MM.1S (cell line): ENCODE measurements around the gene AK6.

ENCODE experiments used
- DNase-seq: peaks from one replicate; pipeline ENCODE4 v3.0.0-alpha.2; 2015
- H2AFZ ChIP-seq: fragments of 300-600 bp; sonication (generic); 2 replicates; pipeline ENCODE4 v1.6.0; 2016; ENCODE audit warnings: antibody characterized with exemption, low read length
- H3F3A ChIP-seq: fragments of 300-600 bp; sonication (generic); 2 replicates; pipeline ENCODE4 v1.6.1; 2016; ENCODE audit warnings: mild to moderate bottlenecking, antibody characterized with exemption, low read length, moderate library complexity, mixed read lengths; ENCODE audit not compliant: insufficient read depth
- H3K27ac ChIP-seq: fragments of 300-600 bp; sonication (generic); 2 replicates; pipeline ENCODE4 v1.5.1; 2016; ENCODE audit warnings: mild to moderate bottlenecking, low read length
- H3K27me3 ChIP-seq: fragments of 300-600 bp; sonication (generic); replicated peaks from 2 replicates; pipeline ENCODE4 v1.6.0; 2016; ENCODE audit warnings: low read length; ENCODE audit not compliant: insufficient read depth
- H3K36me3 ChIP-seq: fragments of 300-600 bp; sonication (generic); replicated peaks from 2 replicates; pipeline ENCODE4 v1.6.1; 2016; ENCODE audit warnings: mild to moderate bottlenecking, low read length, mixed read lengths; ENCODE audit not compliant: insufficient read depth
- H3K4me1 ChIP-seq: fragments of 300-600 bp; sonication (generic); 2 replicates; pipeline ENCODE4 v1.6.1; 2016; ENCODE audit warnings: low read length, mixed read lengths
- H3K4me2 ChIP-seq: fragments of 300-600 bp; sonication (generic); 2 replicates; pipeline ENCODE4 v1.6.0; 2016; ENCODE audit warnings: low read depth, low read length
- H3K4me3 ChIP-seq: fragments of 300-600 bp; sonication (generic); 2 replicates; pipeline ENCODE4 v1.5.1; 2016; ENCODE audit warnings: low read length, mixed read lengths
- H3K79me2 ChIP-seq: fragments of 300-600 bp; sonication (generic); 2 replicates; pipeline ENCODE4 v1.6.1; 2016; ENCODE audit warnings: mixed run types, low read length, mixed read lengths
- H3K9ac ChIP-seq: fragments of 300-600 bp; sonication (generic); 2 replicates; pipeline ENCODE4 v1.6.1; 2016; ENCODE audit warnings: low read length, mixed read lengths
- H3K9me2 ChIP-seq: fragments of 300-600 bp; sonication (generic); replicated peaks from 2 replicates; pipeline ENCODE4 v1.6.1; 2016; ENCODE audit warnings: mild to moderate bottlenecking, low read length, mixed read lengths; ENCODE audit not compliant: insufficient read depth
- H3K9me3 ChIP-seq: fragments of 300-600 bp; sonication (generic); replicated peaks from 2 replicates; pipeline ENCODE4 v1.6.1; 2016; ENCODE audit warnings: mild to moderate bottlenecking, low read length, mixed read lengths; ENCODE audit not compliant: insufficient read depth
- H4K20me1 ChIP-seq: fragments of 300-600 bp; sonication (generic); 2 replicates; pipeline ENCODE4 v1.6.1; 2016; ENCODE audit warnings: mild to moderate bottlenecking, low read length, moderate library complexity, mixed read lengths; ENCODE audit not compliant: insufficient read depth
- CTCF ChIP-seq: fragments of 300-600 bp; sonication (generic); IDR thresholded peaks from 2 replicates; pipeline ENCODE4 v1.5.1; 2016; ENCODE audit warnings: antibody characterized with exemption, low read length, mixed read lengths
- EZH2 ChIP-seq: fragments of 300-600 bp; sonication (generic); optimal IDR thresholded peaks from 2 replicates; pipeline ENCODE3; 2017; ENCODE audit warnings: low read depth, mild to moderate bottlenecking, antibody characterized with exemption, low read length, mixed read lengths
- EZH2phosphoT487 ChIP-seq: fragments of 300-600 bp; sonication (generic); IDR thresholded peaks from 2 replicates; pipeline ENCODE4 v1.6.1; 2018; ENCODE audit warnings: antibody characterized with exemption, low read length

Gene AK6

DNA sequence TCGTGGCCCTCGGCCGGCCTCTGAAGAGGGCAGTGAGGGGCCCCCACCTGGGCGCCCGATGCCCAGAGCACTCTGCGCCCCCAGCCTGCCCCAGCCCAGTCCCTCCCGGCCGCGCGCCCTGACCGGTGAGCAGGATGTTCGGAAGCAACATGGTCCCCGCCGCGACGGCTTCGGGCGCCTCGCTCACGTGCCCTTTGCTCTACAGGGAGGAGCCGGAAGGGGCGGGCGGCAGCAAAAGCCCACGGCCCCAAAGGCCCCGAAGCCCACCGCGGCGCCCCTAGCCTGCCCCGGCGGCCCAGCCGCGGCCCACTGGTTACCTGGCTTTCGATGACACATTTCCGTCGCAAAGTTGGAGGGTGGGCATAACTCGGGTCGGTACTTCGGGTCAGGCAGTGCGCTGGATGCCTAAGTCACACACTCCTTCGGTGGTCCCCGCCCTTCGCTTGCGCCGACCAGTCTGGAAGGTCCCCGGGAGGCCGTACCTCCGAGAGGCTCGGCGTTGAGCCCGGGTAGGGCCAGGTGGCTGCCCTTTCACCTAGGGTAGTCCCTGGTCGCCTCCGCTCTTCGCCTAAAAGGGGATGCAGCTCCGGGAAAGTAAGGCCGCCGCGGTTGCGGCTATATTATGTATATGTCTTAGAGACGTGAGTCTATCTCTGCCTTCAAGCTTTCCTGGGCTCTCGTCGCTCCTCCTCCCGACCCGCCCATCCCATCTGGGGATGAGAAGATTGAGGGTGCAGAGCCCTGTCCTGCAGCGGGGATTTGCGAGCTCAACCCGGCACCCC is at the start of gene AK6, which contains the start of the genes RAD17 and TAF9:
Gene AK6, minus strand, starts transcription at position 181 of the 782 bp plus-strand sequence. Its CDS starts 30 bp downstream, at position 151.
Gene RAD17, plus strand, starts transcription at position 479 of the 782 bp plus-strand sequence. CDS start 2,391 bp downstream, outside the sequence.
Gene TAF9, minus strand, starts transcription at position 181 of the 782 bp plus-strand sequence. CDS start 3,783 bp downstream, outside the sequence.
- Histone ChIP-seq H4K20me1 (no peaks in the 10 kb centered on the region), H3K9me3 (no peaks in the 10 kb centered on the region), H2AFZ (peak within 1 kb of the TSS; percentile 77), H3F3A (peaks cover 12% of the 10 kb centered on the region), H3K79me2 (peaks cover 84% of the 10 kb centered on the region), H3K4me3 (peak within 1 kb of the TSS; percentile 100), H3K4me1 (peaks cover 24% of the 10 kb centered on the region), H3K9me2 (no peaks in the 10 kb centered on the region), H3K9ac (peak within 1 kb of the TSS; percentile 94), H3K27ac (peak within 1 kb of the TSS; percentile 81), H3K4me2 (peak within 1 kb of the TSS; percentile 88), H3K27me3 (no peaks in the 10 kb centered on the region), H3K36me3 (no peaks in the 10 kb centered on the region; the same call in 1 of the 2 replicates)
- TF ChIP-seq EZH2 (no peak), CTCF (no peak), EZH2phosphoT487 (no peak)
- peak; percentile 92 for DNase-seq

DNA sequence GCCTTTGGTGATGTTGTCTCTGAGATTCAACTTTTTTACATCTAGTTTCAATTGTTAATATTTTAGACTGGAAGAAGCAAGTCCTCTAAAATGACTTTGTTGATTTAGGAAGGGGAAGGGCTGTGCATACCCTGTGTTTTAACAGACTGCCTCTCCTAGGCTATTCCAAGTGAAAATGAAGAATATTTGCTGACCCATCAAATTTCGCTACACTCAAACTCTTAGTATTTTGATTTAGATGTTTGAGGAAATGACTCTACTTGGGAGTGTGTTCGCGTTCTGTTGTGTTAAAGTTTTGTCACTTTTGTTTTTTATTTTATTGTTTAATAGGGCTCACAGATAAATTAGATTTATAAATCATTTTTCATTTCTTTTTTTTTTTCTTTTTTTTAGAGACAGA is 49.2 kb upstream of the AK6 start:
- Histone ChIP-seq H4K20me1 (no peaks in the 10 kb centered on the region), H3K36me3 (no peaks in the 10 kb centered on the region), H2AFZ (no peak overlapping the region), H3K4me1 (no peaks in the 10 kb centered on the region), H3K9ac (no peak overlapping the region), H3K9me3 (no peaks in the 10 kb centered on the region), H3K27me3 (no peaks in the 10 kb centered on the region), H3K79me2 (no peaks in the 10 kb centered on the region), H3K9me2 (no peaks in the 10 kb centered on the region), H3K4me3 (no peak overlapping the region), H3K4me2 (no peak overlapping the region), H3K27ac (no peak overlapping the region), H3F3A (peaks cover 10% of the 10 kb centered on the region)
- DNase-seq = no peak
- TF ChIP-seq EZH2phosphoT487 (no peak), CTCF (no peak), EZH2 (no peak)

DNA sequence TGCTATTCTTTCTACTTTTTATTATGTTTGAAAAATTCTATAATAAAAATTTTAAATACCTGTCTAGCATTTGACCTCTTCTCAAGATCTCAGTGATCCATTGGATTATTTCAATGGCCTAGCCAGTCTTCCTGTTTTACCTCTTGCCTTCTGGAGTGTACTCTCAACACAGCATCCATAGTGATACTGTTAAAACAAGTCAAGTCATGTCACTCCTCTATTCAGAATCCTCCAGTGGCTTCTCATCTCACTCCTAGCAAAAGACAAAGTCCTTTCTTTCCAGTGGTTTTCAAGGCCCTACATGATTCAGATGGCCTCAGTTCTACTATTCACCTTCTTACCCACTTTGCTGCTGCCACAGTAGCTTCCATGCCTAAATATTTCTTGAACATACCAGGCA is 47.4 kb upstream of the AK6 start:
- H2AFZ ChIP-seq = no peak overlapping the region
- H3K27ac ChIP-seq = no peak overlapping the region
- DNase-seq = no peak
- no peak overlapping the region for H3K4me3 ChIP-seq
- H3K9ac ChIP-seq = no peak overlapping the region
- H3K36me3 ChIP-seq = no peaks in the 10 kb centered on the region
- no peak overlapping the region for H3K4me2 ChIP-seq
- H3K9me2 ChIP-seq = no peaks in the 10 kb centered on the region
- no peaks in the 10 kb centered on the region for H3K79me2 ChIP-seq
- no peaks in the 10 kb centered on the region for H3K27me3 ChIP-seq
- H3F3A ChIP-seq = peaks cover 10% of the 10 kb centered on the region
- H3K9me3 ChIP-seq = no peaks in the 10 kb centered on the region
- no peaks in the 10 kb centered on the region for H4K20me1 ChIP-seq
- no peaks in the 10 kb centered on the region for H3K4me1 ChIP-seq
- TF ChIP-seq CTCF = no peak
